SK-N-SH (cell line): ENCODE measurements around the gene RPS24. TPM values are rescaled to one million over a fixed set of nuclear protein-coding genes. Genes with fewer than 3 reads are reported as not detected.

Source experiments
- CTCF ChIA-PET: fragments of 300-600, 350-600 bp; formaldehyde crosslinking; extraction: SDS; loops from one replicate; lab custom pipeline; 2021; lab: Yijun Ruan, JAX
- POLR2A ChIA-PET: fragments of 350-600 bp; sonication (Branson Sonifier 250); formaldehyde crosslinking; extraction: SDS; loops from one replicate; lab custom pipeline; 2020; ENCODE audit warnings: antibody characterized with exemption, inconsistent platforms; lab: Yijun Ruan, JAX
- DNase-seq: peaks from one replicate; pipeline ENCODE4 v3.0.0; 2012
- H2AFZ ChIP-seq: fragments of 200-600 bp; sonication (generic); 2 replicates; pipeline ENCODE4 v1.8.1; 2016; ENCODE audit warnings: antibody characterized with exemption, mild to moderate bottlenecking, low read depth
- H3F3A ChIP-seq: fragments of 200-600 bp; sonication (generic); replicated peaks from 2 replicates; pipeline ENCODE3; 2016; ENCODE audit warnings: antibody characterized with exemption, mild to moderate bottlenecking; ENCODE audit not compliant: insufficient read depth
- H3K27ac ChIP-seq, 2 experiments: fragments of 200-500 bp in 1 of 2; fragments of 200-600 bp in 1 of 2; sonication (Bioruptor generic) in 1 of 2; sonication (generic), shearing (Covaris generic) in 1 of 2; 2 replicates each; pipeline versions ENCODE4 v1.5.1 to v1.6.1; 2014 to 2016; ENCODE audit warnings: low read depth in 2 of 2, inconsistent platforms in 1 of 2, low read length in 1 of 2, mild to moderate bottlenecking in 1 of 2, mixed read lengths in 1 of 2
- H3K27me3 ChIP-seq: fragments of 200-600 bp; sonication (generic), shearing (Covaris generic); 2 replicates; pipeline ENCODE4 v1.6.1; 2016; ENCODE audit warnings: mixed run types; ENCODE audit not compliant: insufficient read depth
- H3K36me3 ChIP-seq, 2 experiments: fragments of 200-500 bp in 1 of 2; fragments of 200-600 bp in 1 of 2; sonication (Bioruptor generic) in 1 of 2; sonication (generic) in 1 of 2; replicated peaks in 1 of 2; 2 replicates each; pipeline versions ENCODE3 to v1.5.1; 2014 to 2016; ENCODE audit warnings: low read length in 1 of 2, mild to moderate bottlenecking in 1 of 2; ENCODE audit not compliant: insufficient read depth in 2 of 2, control insufficient read depth in 1 of 2
- H3K4me1 ChIP-seq, 2 experiments: fragments of 200-500 bp in 1 of 2; fragments of 200-600 bp in 1 of 2; sonication (Bioruptor generic) in 1 of 2; sonication (generic), shearing (Covaris generic) in 1 of 2; 2 replicates each; pipeline versions ENCODE4 v1.5.1 to v1.6.1; 2014 to 2016; ENCODE audit warnings: low read depth in 1 of 2, low read length in 1 of 2, mixed run types in 1 of 2; ENCODE audit not compliant: insufficient read depth in 2 of 2, control insufficient read depth in 1 of 2
- H3K4me2 ChIP-seq: fragments of 200-600 bp; sonication (generic), shearing (Covaris generic); 2 replicates; pipeline ENCODE4 v1.6.1; 2017; ENCODE audit warnings: mixed run types
- H3K4me3 ChIP-seq, 2 experiments: fragments of 200-500 bp in 1 of 2; fragments of 200-600 bp in 1 of 2; sonication (Bioruptor generic) in 1 of 2; sonication (generic), shearing (Covaris generic) in 1 of 2; 2 replicates each; pipeline versions ENCODE4 v1.5.1 to v1.8.1; 2014 to 2016; ENCODE audit warnings: low read depth in 2 of 2, inconsistent platforms in 1 of 2, low read length in 1 of 2, mild to moderate bottlenecking in 1 of 2, mixed read lengths in 1 of 2, moderate library complexity in 1 of 2
- H3K79me2 ChIP-seq: fragments of 200-600 bp; sonication (generic); 2 replicates; pipeline ENCODE4 v1.8.1; 2017; ENCODE audit warnings: mild to moderate bottlenecking; ENCODE audit not compliant: insufficient read depth
- H3K9ac ChIP-seq: fragments of 200-600 bp; sonication (generic); 2 replicates; pipeline ENCODE4 v1.6.1; 2017; ENCODE audit warnings: mixed run types
- H3K9me2 ChIP-seq: fragments of 200-600 bp; sonication (generic); 2 replicates; pipeline ENCODE4 v1.6.1; 2017; ENCODE audit warnings: mixed run types
- H3K9me3 ChIP-seq: fragments of 200-600 bp; sonication (generic); 2 replicates; pipeline ENCODE4 v1.6.1; 2017; ENCODE audit warnings: mixed run types, mild to moderate bottlenecking, moderate library complexity
- H4K20me1 ChIP-seq: fragments of 200-600 bp; sonication (generic); 2 replicates; pipeline ENCODE4 v1.6.1; 2017; ENCODE audit warnings: mild to moderate bottlenecking, mixed run types; ENCODE audit not compliant: insufficient read depth
- CHD2 ChIP-seq: fragments of 150-350 bp; IDR thresholded peaks from 2 replicates; pipeline ENCODE4 v1.6.1; 2018; ENCODE audit warnings: low read length; ENCODE audit not compliant: partially characterized antibody
- FOSL2 ChIP-seq: IDR thresholded peaks from 2 replicates; pipeline ENCODE4 v1.4.0; 2012; ENCODE audit warnings: low read depth, mild to moderate bottlenecking, moderate library complexity, borderline replicate concordance
- GABPA ChIP-seq: IDR thresholded peaks from 2 replicates; pipeline ENCODE4 v1.4.0; 2012; ENCODE audit warnings: low read depth, mild to moderate bottlenecking
- JUND ChIP-seq: IDR thresholded peaks from 2 replicates; pipeline ENCODE4 v1.4.0; 2012
- POLR2AphosphoS5 ChIP-seq: IDR thresholded peaks from 2 replicates; pipeline ENCODE4 v1.6.1; 2012; ENCODE audit warnings: low read depth, low read length
- RFX5 ChIP-seq: IDR thresholded peaks from 2 replicates; pipeline ENCODE4 v1.6.1; 2012; ENCODE audit warnings: mild to moderate bottlenecking, improper control_type of control experiment, low read length
- RXRA ChIP-seq: IDR thresholded peaks from 2 replicates; pipeline ENCODE4 v1.4.0; 2012; ENCODE audit warnings: low read depth, mild to moderate bottlenecking, borderline replicate concordance
- SIN3A ChIP-seq: IDR thresholded peaks from 2 replicates; pipeline ENCODE4 v1.6.1; 2012; ENCODE audit warnings: low read depth, mild to moderate bottlenecking, low read length, moderate library complexity, borderline replicate concordance
- SMC3 ChIP-seq: IDR thresholded peaks from 2 replicates; pipeline ENCODE4 v1.6.1; 2012; ENCODE audit warnings: low read depth, low read length, improper control_type of control experiment
- TAF1 ChIP-seq: IDR thresholded peaks from 2 replicates; pipeline ENCODE4 v1.6.1; 2012; ENCODE audit warnings: low read depth, mild to moderate bottlenecking, low read length, moderate library complexity, borderline replicate concordance
- TEAD4 ChIP-seq: IDR thresholded peaks from 2 replicates; pipeline ENCODE4 v1.4.0; 2012; ENCODE audit warnings: mild to moderate bottlenecking, borderline replicate concordance; ENCODE audit not compliant: insufficient read depth
- YY1 ChIP-seq: IDR thresholded peaks from 2 replicates; pipeline ENCODE4 v1.4.0; 2012; ENCODE audit warnings: low read depth, mild to moderate bottlenecking
- polyA plus RNA-seq, 3 experiments: library from polyadenylated mRNA; depleted of rRNA; stranded (reverse); fragments of >200 nt; gene quantifications; 2 replicates each; pipeline ENCODE4 v1.2.3, GENCODE V29; 2012
- TF ChIP-seq, protein P1 (sequence below): fragments of 200-600 bp; sonication (generic); IDR thresholded peaks from 2 replicates; pipeline ENCODE4 v1.6.1; 2017; ENCODE audit warnings: antibody characterized with exemption, mild to moderate bottlenecking, moderate library complexity
- TF ChIP-seq, protein P2 (sequence below): fragments of 150-350 bp; IDR thresholded peaks from 2 replicates; pipeline ENCODE4 v1.6.1; 2016; ENCODE audit warnings: mild to moderate bottlenecking, low read depth, low read length
- TF ChIP-seq, protein P3 (sequence below): fragments of 150-350 bp; IDR thresholded peaks from 2 replicates; pipeline ENCODE4 v1.6.1; 2017; ENCODE audit warnings: antibody characterized with exemption, low read length, low read depth, borderline replicate concordance
- TF ChIP-seq, protein P4 (sequence below): IDR thresholded peaks from 2 replicates; pipeline ENCODE4; 2012
- TF ChIP-seq, protein P5 (sequence below): IDR thresholded peaks from 2 replicates; pipeline ENCODE4 v1.4.0; 2012; ENCODE audit warnings: low read depth, borderline replicate concordance
- TF ChIP-seq, protein P6 (sequence below): IDR thresholded peaks from 2 replicates; pipeline ENCODE4 v1.4.0; 2012; ENCODE audit warnings: low read depth, borderline replicate concordance
- TF ChIP-seq, protein P7 (sequence below): IDR thresholded peaks from 2 replicates; pipeline ENCODE4 v1.6.1; 2012; ENCODE audit warnings: mild to moderate bottlenecking, low read depth, low read length, moderate library complexity

Gene RPS24
- polyA plus RNA-seq, 1 of the 3 experiments (the other 2 are of a cell fraction), result 3,806 TPM

DNA sequence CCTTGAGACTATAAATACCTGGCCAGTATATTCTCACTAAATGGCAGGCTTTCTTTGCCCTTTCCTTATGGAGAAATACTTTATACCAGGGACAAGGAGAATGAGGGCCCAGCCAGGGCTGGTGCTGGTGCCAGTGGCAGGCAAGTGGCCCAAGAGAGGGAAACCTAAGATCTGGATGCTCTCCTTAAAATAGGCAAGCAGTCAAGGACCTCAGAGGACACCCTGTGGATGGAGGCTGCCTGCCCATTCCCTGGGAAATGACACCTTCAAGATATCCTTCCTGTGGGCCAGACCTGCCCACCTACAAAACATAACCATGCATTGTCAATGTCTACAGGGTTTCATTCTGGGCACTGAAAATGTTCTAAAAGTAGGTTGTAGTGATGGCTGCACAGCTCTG lies 33.5 kb upstream of the RPS24 start:
- TF ChIP-seq JUND (no peak), CHD2 (no peak), POLR2AphosphoS5 (no peak), GABPA (no peak), SMC3 (no peak), RFX5 (no peak), SIN3A (no peak), TEAD4 (no peak), TAF1 (no peak), RXRA (no peak), YY1 (no peak), FOSL2 (no peak)
- TF ChIP-seq, protein P1, sequence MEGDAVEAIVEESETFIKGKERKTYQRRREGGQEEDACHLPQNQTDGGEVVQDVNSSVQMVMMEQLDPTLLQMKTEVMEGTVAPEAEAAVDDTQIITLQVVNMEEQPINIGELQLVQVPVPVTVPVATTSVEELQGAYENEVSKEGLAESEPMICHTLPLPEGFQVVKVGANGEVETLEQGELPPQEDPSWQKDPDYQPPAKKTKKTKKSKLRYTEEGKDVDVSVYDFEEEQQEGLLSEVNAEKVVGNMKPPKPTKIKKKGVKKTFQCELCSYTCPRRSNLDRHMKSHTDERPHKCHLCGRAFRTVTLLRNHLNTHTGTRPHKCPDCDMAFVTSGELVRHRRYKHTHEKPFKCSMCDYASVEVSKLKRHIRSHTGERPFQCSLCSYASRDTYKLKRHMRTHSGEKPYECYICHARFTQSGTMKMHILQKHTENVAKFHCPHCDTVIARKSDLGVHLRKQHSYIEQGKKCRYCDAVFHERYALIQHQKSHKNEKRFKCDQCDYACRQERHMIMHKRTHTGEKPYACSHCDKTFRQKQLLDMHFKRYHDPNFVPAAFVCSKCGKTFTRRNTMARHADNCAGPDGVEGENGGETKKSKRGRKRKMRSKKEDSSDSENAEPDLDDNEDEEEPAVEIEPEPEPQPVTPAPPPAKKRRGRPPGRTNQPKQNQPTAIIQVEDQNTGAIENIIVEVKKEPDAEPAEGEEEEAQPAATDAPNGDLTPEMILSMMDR, result no peak
- TF ChIP-seq, protein P2, sequence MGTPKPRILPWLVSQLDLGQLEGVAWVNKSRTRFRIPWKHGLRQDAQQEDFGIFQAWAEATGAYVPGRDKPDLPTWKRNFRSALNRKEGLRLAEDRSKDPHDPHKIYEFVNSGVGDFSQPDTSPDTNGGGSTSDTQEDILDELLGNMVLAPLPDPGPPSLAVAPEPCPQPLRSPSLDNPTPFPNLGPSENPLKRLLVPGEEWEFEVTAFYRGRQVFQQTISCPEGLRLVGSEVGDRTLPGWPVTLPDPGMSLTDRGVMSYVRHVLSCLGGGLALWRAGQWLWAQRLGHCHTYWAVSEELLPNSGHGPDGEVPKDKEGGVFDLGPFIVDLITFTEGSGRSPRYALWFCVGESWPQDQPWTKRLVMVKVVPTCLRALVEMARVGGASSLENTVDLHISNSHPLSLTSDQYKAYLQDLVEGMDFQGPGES, result no peak
- TF ChIP-seq, protein P3, sequence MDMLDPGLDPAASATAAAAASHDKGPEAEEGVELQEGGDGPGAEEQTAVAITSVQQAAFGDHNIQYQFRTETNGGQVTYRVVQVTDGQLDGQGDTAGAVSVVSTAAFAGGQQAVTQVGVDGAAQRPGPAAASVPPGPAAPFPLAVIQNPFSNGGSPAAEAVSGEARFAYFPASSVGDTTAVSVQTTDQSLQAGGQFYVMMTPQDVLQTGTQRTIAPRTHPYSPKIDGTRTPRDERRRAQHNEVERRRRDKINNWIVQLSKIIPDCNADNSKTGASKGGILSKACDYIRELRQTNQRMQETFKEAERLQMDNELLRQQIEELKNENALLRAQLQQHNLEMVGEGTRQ, result no peak
- TF ChIP-seq, protein P4, sequence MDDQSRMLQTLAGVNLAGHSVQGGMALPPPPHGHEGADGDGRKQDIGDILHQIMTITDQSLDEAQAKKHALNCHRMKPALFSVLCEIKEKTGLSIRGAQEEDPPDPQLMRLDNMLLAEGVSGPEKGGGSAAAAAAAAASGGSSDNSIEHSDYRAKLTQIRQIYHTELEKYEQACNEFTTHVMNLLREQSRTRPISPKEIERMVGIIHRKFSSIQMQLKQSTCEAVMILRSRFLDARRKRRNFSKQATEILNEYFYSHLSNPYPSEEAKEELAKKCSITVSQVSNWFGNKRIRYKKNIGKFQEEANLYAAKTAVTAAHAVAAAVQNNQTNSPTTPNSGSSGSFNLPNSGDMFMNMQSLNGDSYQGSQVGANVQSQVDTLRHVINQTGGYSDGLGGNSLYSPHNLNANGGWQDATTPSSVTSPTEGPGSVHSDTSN, result no peak
- TF ChIP-seq, protein P5, sequence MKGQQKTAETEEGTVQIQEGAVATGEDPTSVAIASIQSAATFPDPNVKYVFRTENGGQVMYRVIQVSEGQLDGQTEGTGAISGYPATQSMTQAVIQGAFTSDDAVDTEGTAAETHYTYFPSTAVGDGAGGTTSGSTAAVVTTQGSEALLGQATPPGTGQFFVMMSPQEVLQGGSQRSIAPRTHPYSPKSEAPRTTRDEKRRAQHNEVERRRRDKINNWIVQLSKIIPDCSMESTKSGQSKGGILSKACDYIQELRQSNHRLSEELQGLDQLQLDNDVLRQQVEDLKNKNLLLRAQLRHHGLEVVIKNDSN, result no peak
- TF ChIP-seq, protein P6, sequence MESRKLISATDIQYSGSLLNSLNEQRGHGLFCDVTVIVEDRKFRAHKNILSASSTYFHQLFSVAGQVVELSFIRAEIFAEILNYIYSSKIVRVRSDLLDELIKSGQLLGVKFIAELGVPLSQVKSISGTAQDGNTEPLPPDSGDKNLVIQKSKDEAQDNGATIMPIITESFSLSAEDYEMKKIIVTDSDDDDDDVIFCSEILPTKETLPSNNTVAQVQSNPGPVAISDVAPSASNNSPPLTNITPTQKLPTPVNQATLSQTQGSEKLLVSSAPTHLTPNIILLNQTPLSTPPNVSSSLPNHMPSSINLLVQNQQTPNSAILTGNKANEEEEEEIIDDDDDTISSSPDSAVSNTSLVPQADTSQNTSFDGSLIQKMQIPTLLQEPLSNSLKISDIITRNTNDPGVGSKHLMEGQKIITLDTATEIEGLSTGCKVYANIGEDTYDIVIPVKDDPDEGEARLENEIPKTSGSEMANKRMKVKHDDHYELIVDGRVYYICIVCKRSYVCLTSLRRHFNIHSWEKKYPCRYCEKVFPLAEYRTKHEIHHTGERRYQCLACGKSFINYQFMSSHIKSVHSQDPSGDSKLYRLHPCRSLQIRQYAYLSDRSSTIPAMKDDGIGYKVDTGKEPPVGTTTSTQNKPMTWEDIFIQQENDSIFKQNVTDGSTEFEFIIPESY, result no peak
- TF ChIP-seq, protein P7, sequence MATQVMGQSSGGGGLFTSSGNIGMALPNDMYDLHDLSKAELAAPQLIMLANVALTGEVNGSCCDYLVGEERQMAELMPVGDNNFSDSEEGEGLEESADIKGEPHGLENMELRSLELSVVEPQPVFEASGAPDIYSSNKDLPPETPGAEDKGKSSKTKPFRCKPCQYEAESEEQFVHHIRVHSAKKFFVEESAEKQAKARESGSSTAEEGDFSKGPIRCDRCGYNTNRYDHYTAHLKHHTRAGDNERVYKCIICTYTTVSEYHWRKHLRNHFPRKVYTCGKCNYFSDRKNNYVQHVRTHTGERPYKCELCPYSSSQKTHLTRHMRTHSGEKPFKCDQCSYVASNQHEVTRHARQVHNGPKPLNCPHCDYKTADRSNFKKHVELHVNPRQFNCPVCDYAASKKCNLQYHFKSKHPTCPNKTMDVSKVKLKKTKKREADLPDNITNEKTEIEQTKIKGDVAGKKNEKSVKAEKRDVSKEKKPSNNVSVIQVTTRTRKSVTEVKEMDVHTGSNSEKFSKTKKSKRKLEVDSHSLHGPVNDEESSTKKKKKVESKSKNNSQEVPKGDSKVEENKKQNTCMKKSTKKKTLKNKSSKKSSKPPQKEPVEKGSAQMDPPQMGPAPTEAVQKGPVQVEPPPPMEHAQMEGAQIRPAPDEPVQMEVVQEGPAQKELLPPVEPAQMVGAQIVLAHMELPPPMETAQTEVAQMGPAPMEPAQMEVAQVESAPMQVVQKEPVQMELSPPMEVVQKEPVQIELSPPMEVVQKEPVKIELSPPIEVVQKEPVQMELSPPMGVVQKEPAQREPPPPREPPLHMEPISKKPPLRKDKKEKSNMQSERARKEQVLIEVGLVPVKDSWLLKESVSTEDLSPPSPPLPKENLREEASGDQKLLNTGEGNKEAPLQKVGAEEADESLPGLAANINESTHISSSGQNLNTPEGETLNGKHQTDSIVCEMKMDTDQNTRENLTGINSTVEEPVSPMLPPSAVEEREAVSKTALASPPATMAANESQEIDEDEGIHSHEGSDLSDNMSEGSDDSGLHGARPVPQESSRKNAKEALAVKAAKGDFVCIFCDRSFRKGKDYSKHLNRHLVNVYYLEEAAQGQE, result no peak
- Histone ChIP-seq H3F3A (no peaks in the 10 kb centered on the region), H3K4me1 (no peaks in the 10 kb centered on the region), H3K27me3 (no peaks in the 10 kb centered on the region), H3K27ac (no peak overlapping the region), H3K4me3 (no peak overlapping the region), H3K9me3 (no peaks in the 10 kb centered on the region), H2AFZ (no peak overlapping the region), H3K9me2 (no peaks in the 10 kb centered on the region), H4K20me1 (no peaks in the 10 kb centered on the region), H3K4me2 (no peak overlapping the region), H3K36me3 (peaks cover 50 to 52% of the 10 kb centered on the region in 2 experiments), H3K9ac (no peak overlapping the region), H3K79me2 (peaks cover 18% of the 10 kb centered on the region; the same call in 1 of the 2 replicates)
- no peak for DNase-seq
- CTCF ChIA-PET, result no interaction called here
- POLR2A ChIA-PET, result no interaction called here
